Vagina (tissue), 2 donors: ENCODE data around the gene AMPD3. TPM values are rescaled to one million over a fixed set of nuclear protein-coding genes. Genes with fewer than 3 reads are reported as not detected.

Experiments
- DNase-seq, 2 donors: peaks; one replicate each; pipeline ENCODE4 v3.0.0-alpha.2; 2017; ENCODE audit errors: extremely low spot score in 2 of 2
- H3K27ac ChIP-seq: fragments of 200-600 bp; sonication (generic); one replicate; pipeline ENCODE4 v1.5.1; 2019
- H3K27me3 ChIP-seq: fragments of 200-600 bp; sonication (generic); one replicate; pipeline ENCODE4 v1.5.1; 2019
- H3K36me3 ChIP-seq, 2 donors: fragments of 200-600 bp; sonication (generic); one replicate each; pipeline ENCODE4 v1.5.1; 2017 to 2019
- H3K4me1 ChIP-seq: fragments of 200-600 bp; sonication (generic); one replicate; pipeline ENCODE4 v1.5.1; 2019
- H3K4me3 ChIP-seq, 2 donors: fragments of 200-600 bp; sonication (generic); 1 replicate in 1 of 2; 2 replicates in 1 of 2; pipeline ENCODE4 v1.5.1; 2016 to 2019
- H3K9me3 ChIP-seq: fragments of 200-600 bp; sonication (generic); one replicate; pipeline ENCODE4 v1.5.1; 2019
- POLR2A ChIP-seq, 2 donors: fragments of 450-650 bp; IDR thresholded peaks; one replicate each; pipeline ENCODE4 v1.6.1; 2017; ENCODE audit warnings: antibody characterized with exemption in 2 of 2, mild to moderate bottlenecking in 2 of 2, moderate library complexity in 2 of 2
- POLR2AphosphoS5 ChIP-seq, 2 donors: sonication (generic); formaldehyde crosslinking; IDR thresholded peaks; one replicate each; pipeline ENCODE4 v1.9.0; 2017; ENCODE audit warnings: antibody characterized with exemption in 2 of 2, mild to moderate bottlenecking in 2 of 2, low read depth in 1 of 2; ENCODE audit not compliant: insufficient read depth in 1 of 2
- intact Hi-C: fragments of 100-400 bp; cut with DNase I; formaldehyde crosslinking; loops from one replicate; pipeline ENCODE4 v1.15.1; 2023
- total RNA-seq: library from RNA; depleted of rRNA; stranded (reverse); fragments of >200 nt; gene quantifications from one replicate; pipeline ENCODE4 v1.2.3, GENCODE V29; 2016
- TF ChIP-seq, protein P1 (sequence below), 3 experiments: fragments of 450-650 bp in 2 of 3; fragments of 200-600 bp in 1 of 3; sonication (generic) in 1 of 3; IDR thresholded peaks; one replicate each; pipeline ENCODE4 v1.5.1; 2017 to 2019; ENCODE audit warnings: antibody characterized with exemption in 3 of 3, mild to moderate bottlenecking in 2 of 3, moderate library complexity in 2 of 3

Gene AMPD3
- total RNA-seq, 1 donor from 2014 or later: 20.1 TPM

DNA sequence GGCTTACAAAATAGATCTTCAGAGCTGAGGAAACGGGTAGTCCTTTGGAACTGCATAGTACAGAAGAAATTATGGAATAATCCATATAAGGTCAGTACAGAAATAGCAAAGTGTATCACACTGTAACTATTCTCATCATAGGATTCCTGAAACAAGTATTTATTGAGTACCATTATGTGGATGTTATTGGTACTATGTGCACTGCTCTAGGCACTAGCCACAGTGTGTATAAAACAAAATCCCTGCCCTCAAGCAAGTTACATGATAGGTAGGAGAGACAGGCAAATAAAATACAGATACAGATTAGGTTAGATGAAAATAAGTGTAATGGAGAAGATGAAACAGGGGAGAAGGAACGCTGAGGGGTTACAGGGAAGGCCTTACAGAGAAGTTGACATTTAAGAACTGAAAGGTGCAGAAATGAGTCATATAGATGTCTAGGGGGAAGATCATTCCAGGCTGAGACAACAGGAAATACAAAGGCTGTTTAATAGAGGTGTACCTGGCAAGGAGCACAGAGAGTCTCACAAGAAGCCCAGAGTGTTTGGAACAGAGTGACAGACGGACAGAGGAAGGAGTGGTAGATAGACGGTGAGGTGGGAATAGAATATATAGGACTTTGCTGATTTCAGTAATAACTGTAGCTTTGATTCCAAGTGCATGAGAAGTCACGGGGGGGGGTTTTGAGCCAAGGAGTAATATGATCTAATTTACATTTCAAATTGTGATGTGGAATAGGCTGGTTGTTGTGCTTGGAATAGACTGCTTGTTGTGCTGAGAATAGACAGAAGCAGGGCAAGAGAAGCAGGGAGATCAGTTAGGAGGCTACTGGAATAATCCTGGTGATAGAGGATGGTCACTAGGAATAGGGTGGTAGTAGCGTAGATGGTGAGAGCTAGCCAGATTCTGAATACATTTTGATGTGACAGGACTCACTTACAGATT is 72.2 kb downstream of the AMPD3 start:
- Histone ChIP-seq H3K27ac (peak overlapping the region; percentile 64), H3K9me3 (no peaks in the 10 kb centered on the region), H3K27me3 (no peaks in the 10 kb centered on the region), H3K36me3 (peaks cover 0 to 43% of the 10 kb centered on the region in 2 donors), H3K4me1 (peaks cover 40% of the 10 kb centered on the region), H3K4me3 (no peak overlapping the region)
- intact Hi-C loops: no loop called here
- TF ChIP-seq, protein P1, sequence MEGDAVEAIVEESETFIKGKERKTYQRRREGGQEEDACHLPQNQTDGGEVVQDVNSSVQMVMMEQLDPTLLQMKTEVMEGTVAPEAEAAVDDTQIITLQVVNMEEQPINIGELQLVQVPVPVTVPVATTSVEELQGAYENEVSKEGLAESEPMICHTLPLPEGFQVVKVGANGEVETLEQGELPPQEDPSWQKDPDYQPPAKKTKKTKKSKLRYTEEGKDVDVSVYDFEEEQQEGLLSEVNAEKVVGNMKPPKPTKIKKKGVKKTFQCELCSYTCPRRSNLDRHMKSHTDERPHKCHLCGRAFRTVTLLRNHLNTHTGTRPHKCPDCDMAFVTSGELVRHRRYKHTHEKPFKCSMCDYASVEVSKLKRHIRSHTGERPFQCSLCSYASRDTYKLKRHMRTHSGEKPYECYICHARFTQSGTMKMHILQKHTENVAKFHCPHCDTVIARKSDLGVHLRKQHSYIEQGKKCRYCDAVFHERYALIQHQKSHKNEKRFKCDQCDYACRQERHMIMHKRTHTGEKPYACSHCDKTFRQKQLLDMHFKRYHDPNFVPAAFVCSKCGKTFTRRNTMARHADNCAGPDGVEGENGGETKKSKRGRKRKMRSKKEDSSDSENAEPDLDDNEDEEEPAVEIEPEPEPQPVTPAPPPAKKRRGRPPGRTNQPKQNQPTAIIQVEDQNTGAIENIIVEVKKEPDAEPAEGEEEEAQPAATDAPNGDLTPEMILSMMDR (IDR thresholded peaks at IDR 0.05): no peak
- peak in 1 of 2 donors; percentile 37 for TF ChIP-seq POLR2AphosphoS5 (IDR thresholded peaks at IDR 0.05; ENCODE audit: insufficient read depth in 1 of 2, low read depth in 1 of 2)
- no peak for DNase-seq

DNA sequence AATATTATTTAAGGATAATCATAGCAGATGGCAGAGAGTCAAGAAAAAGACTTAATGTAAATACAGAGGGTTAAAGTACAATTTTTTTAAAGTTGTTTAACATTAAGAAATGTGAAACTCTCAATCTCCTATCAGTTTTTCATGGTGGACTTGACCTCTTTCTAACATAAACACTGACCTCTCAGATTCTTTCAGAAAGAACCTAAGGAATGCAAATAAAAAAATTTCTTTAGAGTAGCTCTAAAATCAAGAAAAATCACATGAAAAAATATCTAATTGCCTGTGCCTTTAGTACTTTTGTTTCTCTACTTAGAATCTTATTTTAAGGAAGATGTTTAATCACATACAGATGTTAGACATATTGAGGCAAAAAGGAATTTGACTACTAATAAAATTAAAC is 73.1 kb downstream of the AMPD3 start:
- Histone ChIP-seq H3K4me1 (peaks cover 33% of the 10 kb centered on the region), H3K36me3 (peaks cover 0 to 40% of the 10 kb centered on the region in 2 donors), H3K4me3 (no peak overlapping the region), H3K9me3 (no peaks in the 10 kb centered on the region), H3K27ac (peak overlapping the region; percentile 64), H3K27me3 (no peaks in the 10 kb centered on the region)
- no peak for TF ChIP-seq POLR2A (IDR thresholded peaks at IDR 0.05)
- TF ChIP-seq, protein P1 (IDR thresholded peaks at IDR 0.05): no peak
- TF ChIP-seq POLR2AphosphoS5 (IDR thresholded peaks at IDR 0.05; ENCODE audit: insufficient read depth in 1 of 2, low read depth in 1 of 2): no peak
- no peak for DNase-seq
- intact Hi-C loops: no loop called here

DNA sequence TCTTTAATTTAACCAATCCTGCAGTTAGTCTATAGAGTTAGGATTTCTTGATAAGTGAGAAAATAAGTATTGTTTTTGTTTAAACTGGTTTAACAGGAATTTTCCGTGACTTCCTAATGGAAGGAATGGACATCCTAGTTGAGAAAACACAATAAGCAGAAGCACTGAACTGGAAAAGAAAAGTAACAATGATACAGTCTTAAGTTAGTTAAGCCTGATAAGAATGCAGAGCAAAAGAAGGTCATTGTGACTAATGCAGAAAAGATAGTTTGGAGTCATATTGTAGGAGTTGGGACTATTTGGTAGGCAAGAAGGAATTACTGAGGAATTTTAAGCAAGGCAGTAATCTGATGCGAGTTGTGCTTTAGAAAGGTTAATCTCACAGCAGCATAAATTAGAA is 74.2 kb downstream of the AMPD3 start:
- peaks cover 30% of the 10 kb centered on the region for H3K4me1 ChIP-seq
- peak overlapping the region; percentile 64 for H3K27ac ChIP-seq
- DNase-seq: no peak
- TF ChIP-seq, protein P1 (IDR thresholded peaks at IDR 0.05): no peak
- intact Hi-C loops: no loop called here
- H3K9me3 ChIP-seq: no peaks in the 10 kb centered on the region
- H3K27me3 ChIP-seq: no peaks in the 10 kb centered on the region
- H3K4me3 ChIP-seq: no peak overlapping the region
- peaks cover 0 to 41% of the 10 kb centered on the region in 2 donors for H3K36me3 ChIP-seq

- H3K9me3 ChIP-seq: no peaks in the 10 kb centered on the region
- H3K36me3 ChIP-seq: peaks cover 0 to 32% of the 10 kb centered on the region in 2 donors
- H3K27me3 ChIP-seq: no peaks in the 10 kb centered on the region
- intact Hi-C loops: no loop called here
- H3K4me3 ChIP-seq: no peak overlapping the region
- TF ChIP-seq, protein P1 (IDR thresholded peaks at IDR 0.05): no peak
- TF ChIP-seq POLR2AphosphoS5 (IDR thresholded peaks at IDR 0.05; ENCODE audit: insufficient read depth in 1 of 2, low read depth in 1 of 2): no peak
- no peak for TF ChIP-seq POLR2A (IDR thresholded peaks at IDR 0.05)
- no peak overlapping the region for H3K27ac ChIP-seq
- no peak for DNase-seq
- H3K4me1 ChIP-seq: peaks cover 12% of the 10 kb centered on the region
Observed at GRCh38 chr11:10532526-10532925, 77.5 kb downstream of the AMPD3 start.

- Histone ChIP-seq H3K27ac (no peak overlapping the region), H3K9me3 (no peaks in the 10 kb centered on the region), H3K36me3 (peaks cover 0 to 32% of the 10 kb centered on the region in 2 donors), H3K4me3 (no peak overlapping the region), H3K4me1 (peaks cover 5% of the 10 kb centered on the region), H3K27me3 (no peaks in the 10 kb centered on the region)
- TF ChIP-seq POLR2AphosphoS5 (IDR thresholded peaks at IDR 0.05; ENCODE audit: insufficient read depth in 1 of 2, low read depth in 1 of 2): no peak
- TF ChIP-seq, protein P1 (IDR thresholded peaks at IDR 0.05): no peak
- no peak for TF ChIP-seq POLR2A (IDR thresholded peaks at IDR 0.05)
- intact Hi-C loops: no loop called here
- DNase-seq: no peak
Observed at GRCh38 chr11:10533323-10533722, 78.3 kb downstream of the AMPD3 start.
